Bone marrow (tissue), 2 donors: ENCODE data around the gene EPB41L1.
"Not testable (repeated sequence)": the region's sequence is repeated elsewhere in the genome, so short reads cannot be mapped to it uniquely, and the experiment has no call there.

Experiments used
- DNase-seq, 2 donors: peaks; one replicate each; lab custom pipeline; 2025; lab: John Stamatoyannopoulos, UW

EPB41L1 gene

DNA sequence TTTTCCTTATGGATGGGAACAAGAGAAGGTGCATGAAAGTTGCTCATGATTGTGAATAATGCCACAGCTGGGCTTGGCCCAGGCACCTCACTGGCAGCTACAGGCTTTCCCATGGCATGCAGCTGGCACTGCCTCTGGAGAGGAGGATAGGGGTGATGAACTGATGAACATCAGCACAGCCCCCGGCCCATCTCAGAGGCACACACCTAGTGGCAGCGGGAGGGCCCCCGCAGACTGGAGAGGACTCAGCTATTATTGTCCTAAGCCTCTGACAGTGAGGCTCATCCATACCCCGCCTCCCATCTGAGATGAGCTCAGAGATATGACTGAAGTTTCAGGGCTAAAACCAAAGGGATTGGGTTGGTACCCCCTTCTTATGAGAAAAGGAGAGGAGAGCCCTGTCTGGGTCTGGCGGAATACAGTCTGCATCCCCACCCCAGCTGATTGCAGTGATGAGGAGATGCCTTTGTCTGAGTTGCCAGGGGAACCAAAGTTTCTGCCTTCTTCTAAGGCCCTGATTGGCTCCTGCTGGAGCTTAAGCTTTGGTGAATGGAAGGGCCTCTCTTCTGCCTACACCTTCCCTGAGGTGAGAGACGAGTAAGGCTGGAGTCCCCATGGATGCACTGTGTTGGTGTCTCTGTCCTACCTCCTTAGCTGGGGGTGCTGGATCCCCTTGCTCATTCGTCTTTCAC is 27.6 kb upstream of the EPB41L1 start:
- DNase-seq = no peak

DNA sequence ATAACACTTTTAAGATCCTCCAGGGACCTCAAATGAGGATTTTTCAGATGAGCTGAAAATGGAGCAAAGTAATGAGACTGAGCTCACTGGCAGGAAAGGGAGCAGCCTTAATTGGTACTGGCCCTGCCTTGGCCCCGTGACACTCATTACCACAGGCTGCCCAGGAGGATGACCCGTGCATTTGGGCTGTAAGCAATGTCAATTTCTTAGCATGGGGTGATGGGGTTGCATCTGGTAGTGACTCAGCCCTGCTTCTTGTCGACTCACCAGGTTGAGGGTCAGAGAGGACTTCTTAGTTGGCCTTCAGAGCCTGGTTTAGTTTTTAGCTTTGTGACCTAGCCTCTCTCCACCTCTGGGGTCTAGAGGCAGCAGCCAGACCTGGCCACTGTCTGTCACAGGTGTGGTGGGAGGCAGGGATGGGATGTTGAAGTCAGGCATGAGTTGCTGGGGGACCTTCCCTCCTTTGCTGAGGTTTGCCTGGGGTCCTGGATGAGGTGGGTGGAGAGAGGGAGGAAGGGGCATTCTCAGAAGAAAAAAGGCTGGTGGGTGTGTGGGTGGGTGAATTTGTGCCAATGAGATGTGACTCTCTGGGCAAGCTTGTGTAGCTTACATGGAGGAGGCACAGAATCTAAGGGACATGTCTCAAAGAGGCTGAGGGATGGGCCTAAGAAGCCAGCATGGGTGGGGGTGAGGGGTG is 25.9 kb upstream of the EPB41L1 start:
- DNase-seq = no peak

DNA sequence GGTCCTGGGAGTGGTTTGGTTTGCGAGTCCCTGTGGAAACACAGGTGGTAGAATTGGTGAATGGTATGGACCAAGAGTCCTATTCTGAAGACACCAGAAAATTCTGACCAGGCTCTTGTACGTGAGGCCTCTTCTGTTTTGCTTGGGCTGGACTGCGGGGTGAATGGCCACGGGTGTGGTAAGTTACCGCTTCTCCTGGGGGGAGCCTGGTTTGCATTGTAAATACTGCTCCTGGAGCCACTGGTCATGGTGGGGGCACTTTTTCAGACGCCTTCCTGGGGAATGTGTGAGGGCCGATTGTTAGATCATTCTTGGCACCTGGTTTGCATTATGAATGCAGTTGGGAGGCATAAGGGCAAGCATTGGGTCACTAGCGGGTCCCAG is 25.4 kb upstream of the EPB41L1 start:
- no peak for DNase-seq

GRCh38 chr20:36130390-36130789 is 24.1 kb upstream of the EPB41L1 start:
- no peak for DNase-seq

DNA sequence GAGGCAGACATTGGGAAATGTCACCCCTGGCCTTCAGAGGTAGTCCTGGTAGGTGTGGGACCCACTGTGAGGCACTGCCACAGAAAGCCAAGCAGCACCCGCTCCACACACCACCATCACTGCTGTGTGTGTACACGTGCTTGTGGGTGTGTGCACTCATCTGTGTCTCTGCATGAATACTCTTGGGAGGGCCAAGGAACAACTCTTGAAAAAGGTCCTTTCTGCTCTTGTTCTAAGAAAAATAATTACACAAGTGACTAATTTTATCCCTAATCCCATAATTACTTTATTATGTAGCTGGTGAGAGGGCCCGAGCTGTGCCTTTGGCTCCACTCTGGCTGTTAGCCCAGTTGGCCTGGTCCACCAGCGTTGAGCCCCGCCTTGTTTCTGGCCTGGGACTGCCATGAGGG is 21.7 kb upstream of the EPB41L1 start:
- no peak for DNase-seq

- DNase-seq = no peak
Observed at GRCh38 chr20:36133821-36134220, 20.7 kb upstream of the EPB41L1 start.

DNA sequence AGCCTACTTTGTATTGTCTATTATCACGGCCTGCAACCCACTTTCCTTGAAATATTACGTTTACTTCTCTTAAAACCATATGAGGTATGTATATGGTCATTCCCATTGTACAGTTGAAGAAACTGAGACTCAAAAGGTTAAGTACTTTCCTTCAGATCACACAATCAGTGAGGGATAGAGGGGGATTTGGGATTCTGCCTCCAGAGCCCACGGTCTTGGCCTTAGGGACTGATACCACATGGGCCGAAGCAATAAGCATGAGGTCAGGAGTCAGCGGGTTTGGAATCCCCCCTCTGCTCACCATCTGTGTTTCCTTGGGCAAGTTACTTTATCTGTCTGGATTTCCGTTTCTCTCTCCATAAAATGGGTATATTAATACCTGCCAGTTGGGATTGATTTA is 19.4 kb upstream of the EPB41L1 start:
- no peak for DNase-seq

DNA sequence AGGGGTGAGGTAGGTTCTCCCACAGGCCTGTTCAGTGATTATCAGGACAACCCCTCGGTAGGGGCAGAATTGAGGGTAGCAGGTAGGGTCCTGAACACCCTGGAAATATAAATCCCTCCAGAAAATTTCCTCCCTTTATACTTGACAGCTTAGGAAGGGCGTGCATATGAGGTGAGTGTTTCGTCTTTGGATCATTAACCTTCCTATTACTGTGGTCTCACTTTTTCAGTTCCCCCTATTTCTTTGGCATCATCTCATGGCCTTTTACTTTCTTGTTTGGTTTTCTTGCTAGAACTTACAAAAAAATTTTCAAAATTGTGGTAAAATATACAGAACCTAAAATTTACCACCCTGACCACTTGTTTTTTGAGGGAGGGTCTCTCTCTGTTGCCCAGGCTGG is 18.7 kb upstream of the EPB41L1 start:
- DNase-seq = no peak

- not testable (repeated sequence) for DNase-seq
Observed at GRCh38 chr20:36137313-36137712, 17.2 kb upstream of the EPB41L1 start.

- no peak for DNase-seq
Observed at GRCh38 chr20:36141310-36141709, 13.2 kb upstream of the EPB41L1 start.

DNA sequence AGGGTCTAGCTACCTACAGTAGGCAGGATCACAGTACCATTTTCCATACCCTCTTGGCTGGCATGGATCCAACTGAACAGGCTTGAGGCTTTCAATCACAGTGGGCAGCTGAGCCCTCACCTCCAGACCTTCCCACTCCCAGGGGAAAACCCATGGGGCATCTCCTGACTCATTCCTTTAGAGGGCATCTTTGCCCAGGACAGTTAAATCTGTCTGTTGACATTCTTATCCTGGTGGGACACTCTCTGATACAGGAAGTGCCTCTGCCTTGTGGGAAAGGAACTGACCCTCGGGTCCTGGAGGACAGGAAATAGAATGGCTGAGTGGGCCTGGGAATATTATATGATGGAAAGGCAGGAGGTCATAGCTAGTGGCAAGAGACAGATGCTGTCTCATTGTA is 10.2 kb upstream of the EPB41L1 start:
- DNase-seq = no peak

DNA sequence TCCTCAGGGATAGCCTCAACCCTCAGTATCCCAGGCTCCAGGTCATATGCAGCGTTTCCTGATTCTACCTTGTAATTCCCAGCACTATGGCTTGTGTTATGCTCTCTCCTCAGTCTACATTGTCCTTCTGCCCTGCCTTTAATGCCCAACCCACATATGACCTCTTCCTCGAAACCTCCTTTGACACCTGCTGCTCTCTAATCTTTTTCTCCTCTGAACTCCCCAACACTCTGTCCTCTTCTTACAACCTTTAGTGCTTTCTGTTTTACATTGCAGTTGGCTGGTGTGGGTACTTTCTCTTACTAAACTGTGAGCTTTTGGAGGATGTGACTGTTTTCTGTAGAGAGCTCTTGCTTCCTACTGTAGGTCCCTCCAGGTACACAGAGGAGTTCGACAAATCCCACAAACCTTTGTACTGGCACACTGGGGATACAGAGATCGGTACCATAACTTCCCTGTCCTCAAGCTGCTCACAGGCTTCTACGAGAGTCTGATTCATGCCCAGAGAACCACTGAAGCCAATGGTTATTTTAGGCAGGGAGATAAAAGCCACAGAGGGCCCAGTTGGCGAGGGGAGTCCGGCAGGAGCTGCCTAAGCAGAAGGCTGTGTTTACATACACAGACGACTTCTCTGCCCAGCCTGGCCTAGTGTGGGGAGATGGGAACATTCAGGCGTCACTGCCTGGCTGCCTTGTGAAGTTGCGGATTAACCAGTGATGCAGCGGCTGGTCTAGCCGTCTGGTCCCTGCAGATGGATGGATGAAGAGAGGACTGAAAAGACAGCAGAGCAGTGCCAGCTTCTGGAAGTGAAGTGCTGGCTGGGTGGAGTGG is 8.4 kb upstream of the EPB41L1 start:
- DNase-seq = no peak

DNA sequence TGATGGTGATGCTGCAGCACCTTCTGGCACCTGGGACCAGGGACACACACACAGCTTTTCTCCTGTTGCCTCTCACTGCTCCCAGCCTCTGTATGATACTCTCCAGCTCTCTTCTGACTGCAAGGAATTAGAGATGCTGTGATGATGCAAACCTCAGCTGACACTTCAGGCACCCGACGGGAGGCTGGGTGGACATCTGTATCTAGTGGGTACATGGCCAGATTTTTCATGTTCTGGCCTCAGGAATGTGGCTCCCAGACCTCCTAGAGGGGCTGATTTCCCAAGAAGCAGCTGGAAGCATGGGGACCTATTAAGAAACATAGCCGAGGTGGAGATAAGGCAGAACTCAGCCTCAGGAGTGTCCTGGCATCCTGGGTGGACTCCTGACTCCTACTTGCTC is 6.8 kb upstream of the EPB41L1 start:
- DNase-seq = no peak

DNA sequence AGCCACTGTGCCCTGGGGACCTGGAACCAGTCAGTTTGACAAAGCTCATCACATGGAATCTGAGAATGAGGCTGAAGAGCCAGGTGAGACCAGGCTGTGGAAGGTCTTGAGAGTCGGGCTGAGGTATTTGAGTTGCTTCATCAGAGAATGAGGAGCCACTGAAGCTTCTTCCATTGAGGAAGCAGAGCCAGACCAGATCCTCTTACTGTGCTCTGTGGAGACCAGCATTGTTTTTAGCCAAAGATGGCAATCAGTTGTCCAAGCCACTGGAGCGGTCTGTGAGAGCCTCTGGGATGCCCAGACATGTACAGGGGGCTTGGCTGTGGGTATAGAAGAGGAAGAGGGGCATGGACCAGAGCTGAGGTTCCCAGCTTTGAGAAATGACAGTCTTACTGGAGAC is 6.1 kb upstream of the EPB41L1 start:
- no peak for DNase-seq

GRCh38 chr20:36149012-36149411 is 5.5 kb upstream of the EPB41L1 start:
- DNase-seq = no peak

GRCh38 chr20:36149469-36149868 is 5.1 kb upstream of the EPB41L1 start:
- DNase-seq = no peak

DNA sequence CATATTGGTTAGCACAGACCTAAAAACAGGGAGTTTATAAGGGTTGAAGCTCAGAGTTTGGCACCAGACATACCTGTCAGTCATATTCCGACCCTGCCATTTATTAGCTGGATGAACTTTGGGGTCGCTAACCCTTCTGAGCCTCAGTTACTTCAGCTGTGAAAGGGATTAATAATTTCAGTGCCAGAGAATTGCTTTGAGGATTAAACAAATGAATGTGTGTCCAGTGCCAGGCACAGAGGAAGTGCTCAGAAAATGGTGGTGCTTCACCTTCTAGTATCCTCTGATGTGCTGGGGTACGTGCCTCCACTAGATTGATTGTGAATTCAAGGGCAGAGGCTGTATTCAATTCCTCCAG is 4.1 kb upstream of the EPB41L1 start:
- DNase-seq = no peak

GRCh38 chr20:36150847-36151539 is 3.5 kb upstream of the EPB41L1 start:
- DNase-seq = no peak

DNA sequence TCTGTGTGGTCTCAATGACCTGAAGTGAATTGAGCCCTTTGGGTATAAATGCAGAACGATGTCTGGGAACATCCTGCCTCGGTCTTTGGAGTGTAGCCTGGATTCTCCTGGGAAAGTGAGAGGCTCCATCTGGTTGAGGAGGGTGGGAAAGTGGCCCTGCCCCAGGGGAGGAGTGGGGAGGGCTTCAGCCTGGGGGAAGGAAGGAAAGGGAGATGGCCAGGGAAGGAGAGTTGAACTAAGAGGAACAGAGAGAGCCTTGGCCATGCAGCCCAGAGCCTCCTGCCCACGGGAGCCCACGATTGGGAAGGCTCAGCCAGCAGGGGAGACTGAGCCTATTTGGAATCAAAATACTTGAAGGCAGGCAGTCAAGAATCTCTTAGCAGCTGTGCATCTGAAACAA is 2.3 kb upstream of the EPB41L1 start:
- DNase-seq = no peak

GRCh38 chr20:36153204-36153603 is 1.3 kb upstream of the EPB41L1 start:
- DNase-seq = no peak

DNA sequence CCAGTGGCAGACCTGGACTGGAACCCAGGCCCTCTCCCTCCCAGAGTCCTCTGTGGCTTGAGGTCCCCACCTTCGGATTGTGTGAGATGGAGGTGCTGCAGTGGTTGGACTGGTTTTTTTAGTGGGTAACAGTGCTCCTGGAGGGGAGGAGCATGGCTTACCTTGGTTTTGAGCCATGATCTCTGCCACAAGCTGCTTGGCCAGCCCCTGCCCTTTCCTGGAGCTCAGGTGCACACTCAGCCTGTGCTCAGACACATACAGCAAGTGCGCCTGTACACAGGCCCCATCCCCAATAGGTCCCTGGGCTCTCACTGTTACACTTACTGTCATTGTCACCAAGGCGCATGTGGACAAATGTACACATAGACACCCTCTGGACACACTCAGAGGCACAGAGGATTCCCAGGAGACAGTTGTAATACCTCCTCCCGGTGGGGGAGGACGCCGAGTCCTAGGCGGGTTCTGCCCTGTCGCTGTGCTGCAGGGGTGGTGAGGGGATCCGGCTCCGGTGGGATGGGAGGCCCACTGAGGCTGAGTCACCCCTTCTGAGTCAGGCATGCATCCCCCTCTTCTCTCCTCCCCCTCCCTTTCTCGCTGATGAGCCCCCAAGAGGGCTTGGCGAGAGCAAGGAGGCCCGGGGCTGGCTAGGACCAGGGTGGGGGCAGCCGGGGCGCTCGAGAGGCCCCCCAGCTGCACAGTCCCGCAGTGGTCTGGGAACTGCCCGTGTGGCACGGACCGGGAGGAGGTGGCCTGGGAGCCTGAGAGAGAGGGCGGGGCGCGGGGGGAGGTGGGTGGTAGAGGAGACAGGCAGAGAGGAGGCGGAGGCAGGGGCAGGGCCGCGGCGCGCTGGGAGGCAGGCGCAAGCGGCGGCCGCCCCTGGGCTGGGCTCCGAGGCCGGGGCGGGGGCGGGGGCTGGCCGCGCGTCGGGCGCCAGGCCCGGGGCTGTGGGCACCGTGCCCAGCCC is 522 bp upstream of the EPB41L1 start:
- no peak for DNase-seq

GRCh38 chr20:36155629-36155971 is 1.1 kb downstream of the EPB41L1 start:
- no peak for DNase-seq
